ENCODE results near the gene ANTXR1.

The ANTXR1 gene

DNA sequence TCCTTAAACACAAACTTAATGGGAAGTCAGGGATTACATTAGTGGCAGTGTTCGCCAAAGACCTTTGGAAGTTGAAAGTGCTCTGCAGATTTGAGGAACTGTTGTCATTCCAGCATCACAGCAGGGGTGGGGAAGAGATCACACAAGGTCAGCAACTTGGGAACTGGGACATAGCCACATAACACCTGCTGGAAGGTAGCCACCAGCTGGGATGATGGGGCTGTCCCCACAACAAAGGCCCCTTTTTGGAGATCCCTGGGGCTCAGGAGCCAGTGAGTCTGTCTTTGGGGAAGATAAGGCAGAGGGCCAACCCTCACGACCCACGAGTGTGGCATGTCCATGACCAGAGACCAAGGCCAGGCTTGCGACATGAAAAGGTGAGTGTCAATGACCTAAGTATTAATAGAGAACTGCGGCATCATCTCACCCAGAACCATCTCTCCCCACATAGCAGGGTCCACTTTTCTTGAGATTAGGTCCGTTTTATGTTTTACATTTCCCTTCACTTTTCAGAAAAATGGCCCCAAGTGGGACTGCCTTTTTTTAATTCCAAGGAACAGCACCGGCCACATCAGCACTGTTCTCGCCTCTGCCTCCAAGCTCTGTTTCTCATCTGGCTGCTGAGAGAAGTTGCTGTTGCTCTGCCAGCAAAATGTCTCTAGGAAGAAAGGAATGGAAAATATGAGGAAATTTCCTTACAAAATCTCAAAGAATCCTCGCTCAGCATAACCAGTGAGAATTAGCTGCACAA lies 267.1 kb downstream of the ANTXR1 start:
- Mint-ChIP-seq H3K27me3 (ENCODE audit: low read depth) (no peaks in the 10 kb centered on the region), H3K36me3 (ENCODE audit: low read depth) (no peaks in the 10 kb centered on the region), H3K27ac (no peak overlapping the region), H3K4me3 (no peak overlapping the region), H3K9me3 (no peaks in the 10 kb centered on the region), H3K4me1 (peaks cover 9% of the 10 kb centered on the region)
- TF ChIP-seq, protein P1, sequence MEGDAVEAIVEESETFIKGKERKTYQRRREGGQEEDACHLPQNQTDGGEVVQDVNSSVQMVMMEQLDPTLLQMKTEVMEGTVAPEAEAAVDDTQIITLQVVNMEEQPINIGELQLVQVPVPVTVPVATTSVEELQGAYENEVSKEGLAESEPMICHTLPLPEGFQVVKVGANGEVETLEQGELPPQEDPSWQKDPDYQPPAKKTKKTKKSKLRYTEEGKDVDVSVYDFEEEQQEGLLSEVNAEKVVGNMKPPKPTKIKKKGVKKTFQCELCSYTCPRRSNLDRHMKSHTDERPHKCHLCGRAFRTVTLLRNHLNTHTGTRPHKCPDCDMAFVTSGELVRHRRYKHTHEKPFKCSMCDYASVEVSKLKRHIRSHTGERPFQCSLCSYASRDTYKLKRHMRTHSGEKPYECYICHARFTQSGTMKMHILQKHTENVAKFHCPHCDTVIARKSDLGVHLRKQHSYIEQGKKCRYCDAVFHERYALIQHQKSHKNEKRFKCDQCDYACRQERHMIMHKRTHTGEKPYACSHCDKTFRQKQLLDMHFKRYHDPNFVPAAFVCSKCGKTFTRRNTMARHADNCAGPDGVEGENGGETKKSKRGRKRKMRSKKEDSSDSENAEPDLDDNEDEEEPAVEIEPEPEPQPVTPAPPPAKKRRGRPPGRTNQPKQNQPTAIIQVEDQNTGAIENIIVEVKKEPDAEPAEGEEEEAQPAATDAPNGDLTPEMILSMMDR (IDR thresholded peaks at IDR 0.05; ENCODE audit: unreplicated experiment in 3 of 3) = no peak

DNA sequence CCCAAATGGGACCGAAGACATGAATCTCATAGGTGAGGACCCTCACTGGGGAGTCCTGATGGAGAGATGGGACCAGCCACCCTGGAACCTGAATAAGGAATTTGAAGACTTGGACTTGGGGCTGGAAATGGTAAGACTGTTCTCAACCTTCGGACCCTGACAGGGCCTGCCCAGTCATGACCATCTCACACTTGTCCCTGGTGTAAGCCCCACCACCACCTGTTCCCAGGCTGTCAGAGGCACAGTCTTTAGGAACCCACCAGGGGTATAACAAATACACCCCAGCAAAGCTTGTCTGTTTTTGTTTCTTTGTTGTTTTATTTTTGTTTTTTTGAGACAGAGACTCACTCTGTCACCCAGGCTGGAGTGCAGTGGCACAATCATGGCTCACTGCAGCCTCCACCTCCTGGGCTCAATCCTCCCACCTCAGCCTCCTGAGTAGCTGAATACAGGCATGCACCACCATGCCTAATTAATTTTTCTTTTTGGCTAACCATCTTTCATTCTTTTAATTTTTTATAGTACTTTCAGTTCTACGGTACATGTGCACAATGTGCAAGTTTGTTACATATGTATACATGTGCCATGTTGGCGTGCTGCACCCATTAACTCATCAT lies 267.9 kb downstream of the ANTXR1 start:
- Mint-ChIP-seq H3K4me1 (peaks cover 17% of the 10 kb centered on the region), H3K4me3 (no peak overlapping the region), H3K9me3 (no peaks in the 10 kb centered on the region), H3K27me3 (ENCODE audit: low read depth) (no peaks in the 10 kb centered on the region), H3K36me3 (ENCODE audit: low read depth) (no peaks in the 10 kb centered on the region), H3K27ac (no peak overlapping the region)
- TF ChIP-seq, protein P1 (IDR thresholded peaks at IDR 0.05; ENCODE audit: unreplicated experiment in 3 of 3) = no peak

DNA sequence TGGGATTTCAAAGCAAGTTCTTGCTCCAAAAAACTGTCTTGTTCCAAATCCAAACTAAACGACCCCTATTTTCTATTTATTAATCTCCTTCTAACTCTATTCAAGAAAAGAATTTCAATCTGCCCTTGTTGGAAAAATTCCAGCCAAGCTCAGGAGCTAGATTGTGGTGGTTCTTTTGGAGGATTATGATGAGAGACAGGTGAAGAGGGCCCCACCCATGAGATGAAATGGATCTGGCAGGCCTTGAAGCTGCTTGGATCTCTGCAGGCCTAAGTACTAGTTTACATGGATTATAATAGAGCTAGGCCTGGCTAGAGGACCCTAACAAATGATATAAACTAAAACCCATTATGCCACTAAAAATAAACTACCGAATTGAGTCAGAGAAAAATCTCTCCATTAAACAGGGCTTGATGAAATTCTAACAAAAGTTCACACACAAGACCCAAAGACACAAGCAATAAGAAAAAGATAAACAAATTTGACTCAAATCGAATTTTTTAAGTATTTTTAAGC lies 272.5 kb downstream of the ANTXR1 start:
- H3K36me3 Mint-ChIP-seq (ENCODE audit: low read depth) = no peaks in the 10 kb centered on the region
- no peaks in the 10 kb centered on the region for H3K9me3 Mint-ChIP-seq
- H3K27ac Mint-ChIP-seq = peak overlapping the region in 2 of 3 experiments; percentile 42 to 48
- H3K4me1 Mint-ChIP-seq = peaks cover 18% of the 10 kb centered on the region
- no peak overlapping the region for H3K4me3 Mint-ChIP-seq
- no peaks in the 10 kb centered on the region for H3K27me3 Mint-ChIP-seq (ENCODE audit: low read depth)
- TF ChIP-seq, protein P1 (IDR thresholded peaks at IDR 0.05; ENCODE audit: unreplicated experiment in 3 of 3) = no peak

DNA sequence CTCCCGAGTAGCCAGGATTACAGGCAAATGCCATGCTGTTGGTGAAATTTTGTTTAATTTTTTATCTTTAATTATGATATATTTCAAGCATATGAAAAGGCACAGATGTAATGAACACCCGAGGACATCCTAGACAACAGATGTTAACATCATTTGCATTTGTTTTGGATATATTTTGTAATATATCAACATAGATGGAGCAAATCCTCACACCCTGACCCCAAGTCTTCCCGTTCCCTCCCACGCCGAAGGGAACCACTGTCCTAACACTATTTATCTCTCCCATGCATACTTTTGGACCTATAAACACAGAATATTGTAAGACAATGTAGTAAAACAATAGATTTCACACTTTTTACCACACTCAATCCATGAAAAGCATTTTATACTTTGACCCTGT lies 274.6 kb downstream of the ANTXR1 start:
- TF ChIP-seq, protein P1 (IDR thresholded peaks at IDR 0.05; ENCODE audit: unreplicated experiment in 3 of 3) = no peak
- Mint-ChIP-seq H3K4me3 (no peak overlapping the region), H3K36me3 (ENCODE audit: low read depth) (no peaks in the 10 kb centered on the region), H3K27me3 (ENCODE audit: low read depth) (no peaks in the 10 kb centered on the region), H3K27ac (peak overlapping the region in 1 of 3 experiments; percentile 18), H3K9me3 (no peaks in the 10 kb centered on the region), H3K4me1 (peaks cover 39% of the 10 kb centered on the region)

DNA sequence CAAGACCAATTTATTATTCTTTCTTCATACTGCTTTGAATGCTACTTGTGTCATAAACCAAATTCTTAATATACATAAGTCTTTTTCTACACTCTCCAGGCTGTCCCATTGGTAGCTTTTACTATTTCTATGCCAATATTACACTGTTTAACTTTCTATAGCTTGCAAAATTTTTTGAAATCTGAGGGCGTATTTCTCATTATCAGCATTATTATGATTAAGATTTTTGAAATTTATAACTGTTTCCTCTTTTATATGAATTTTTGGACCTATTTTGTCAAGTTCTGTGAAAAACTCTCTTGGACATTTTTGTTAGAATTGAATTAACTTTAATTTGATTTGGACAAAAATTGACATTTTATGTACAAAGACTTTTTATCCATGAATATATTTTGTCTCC lies 275.4 kb downstream of the ANTXR1 start:
- no peak overlapping the region for H3K4me3 Mint-ChIP-seq
- H3K27ac Mint-ChIP-seq = no peak overlapping the region
- no peaks in the 10 kb centered on the region for H3K36me3 Mint-ChIP-seq (ENCODE audit: low read depth)
- no peaks in the 10 kb centered on the region for H3K9me3 Mint-ChIP-seq
- H3K4me1 Mint-ChIP-seq = peaks cover 39% of the 10 kb centered on the region
- TF ChIP-seq, protein P1 (IDR thresholded peaks at IDR 0.05; ENCODE audit: unreplicated experiment in 3 of 3) = no peak
- H3K27me3 Mint-ChIP-seq (ENCODE audit: low read depth) = no peaks in the 10 kb centered on the region
